GM03348 (cell line): ENCODE data around the gene NISCH.
A peak's percentile ranks its signal among the peaks of the same experiment; 100 is the strongest.

ENCODE experiments used
- DNase-seq: peaks from one replicate; pipeline ENCODE4 v3.0.0; 2012; ENCODE audit warnings: low spot score

The NISCH gene

GRCh38 chr3:52447512-52448355, 7.7 kb upstream of the NISCH start:
- DNase-seq: no peak

DNA sequence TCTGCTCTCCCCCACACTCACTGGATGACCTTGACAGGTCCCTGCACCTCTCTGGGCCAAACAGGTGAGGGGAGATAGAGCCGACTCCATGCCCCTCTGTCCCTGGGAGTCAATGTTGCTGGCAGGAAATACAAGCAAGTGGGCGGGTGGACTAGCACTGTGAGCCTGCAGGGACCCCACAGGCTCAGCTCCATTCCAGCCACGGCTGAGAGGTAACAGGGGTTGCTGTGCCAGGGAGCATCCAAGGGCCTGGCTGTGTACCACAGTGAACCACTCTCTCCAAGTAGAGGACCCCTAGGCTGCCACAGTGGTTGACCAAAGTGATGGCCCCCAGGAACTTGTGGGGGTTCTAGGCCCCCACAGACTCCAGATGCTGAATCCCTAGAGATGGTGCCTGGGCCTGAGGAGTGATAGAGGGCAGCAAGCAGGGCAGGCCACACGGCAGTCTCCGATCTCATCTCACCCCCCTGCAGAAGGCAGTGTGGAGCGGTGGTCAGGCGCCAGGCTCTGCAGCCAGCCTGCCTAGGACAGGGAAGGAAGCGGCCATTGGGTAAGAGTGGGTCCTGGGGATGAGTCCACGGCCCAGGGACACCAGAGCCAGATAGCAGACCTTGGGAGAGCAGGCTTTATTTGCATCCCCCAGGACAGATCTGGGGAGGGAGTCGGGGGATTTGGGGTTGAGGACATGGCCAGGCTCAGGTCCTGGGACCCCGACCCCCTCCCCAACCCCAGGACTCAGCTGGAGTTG, 4.7 kb upstream of the NISCH start:
- DNase-seq: no peak

GRCh38 chr3:52451237-52452083, 3.9 kb upstream of the NISCH start:
- DNase-seq: no peak

GRCh38 chr3:52452126-52452525, 3.3 kb upstream of the NISCH start:
- no peak for DNase-seq

DNA sequence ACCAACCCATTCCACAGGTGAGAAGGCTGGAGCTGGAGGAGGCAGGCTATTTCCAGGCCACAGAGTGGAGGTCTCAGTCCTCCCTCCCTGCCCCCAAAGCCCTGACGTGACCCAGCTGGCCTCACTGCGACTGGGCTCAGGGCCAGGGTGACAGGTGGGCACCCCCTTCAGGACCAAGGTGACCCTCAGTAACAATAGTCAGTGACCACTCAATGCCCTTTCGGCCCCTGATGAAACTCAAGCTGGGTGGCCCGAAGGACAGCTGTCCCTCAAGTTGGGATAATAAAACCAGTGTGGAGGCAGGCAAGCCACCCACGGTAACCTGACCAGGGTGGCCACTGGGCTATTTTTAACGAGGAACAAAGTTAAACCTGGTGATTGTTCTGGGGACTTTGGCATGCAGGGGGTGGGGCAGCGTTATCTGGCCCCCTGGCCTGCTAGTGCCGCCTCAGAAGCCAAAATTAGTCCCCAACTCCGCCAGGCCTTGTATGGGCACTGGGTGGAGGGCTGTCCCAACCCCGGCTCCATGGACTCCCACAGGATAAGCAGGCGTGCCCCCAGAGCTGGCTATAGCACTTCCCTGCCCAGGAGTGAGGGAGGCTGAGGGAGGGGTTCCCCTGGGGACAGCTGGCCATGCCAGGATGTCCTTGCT, 2.7 kb upstream of the NISCH start:
- DNase-seq: no peak

DNA sequence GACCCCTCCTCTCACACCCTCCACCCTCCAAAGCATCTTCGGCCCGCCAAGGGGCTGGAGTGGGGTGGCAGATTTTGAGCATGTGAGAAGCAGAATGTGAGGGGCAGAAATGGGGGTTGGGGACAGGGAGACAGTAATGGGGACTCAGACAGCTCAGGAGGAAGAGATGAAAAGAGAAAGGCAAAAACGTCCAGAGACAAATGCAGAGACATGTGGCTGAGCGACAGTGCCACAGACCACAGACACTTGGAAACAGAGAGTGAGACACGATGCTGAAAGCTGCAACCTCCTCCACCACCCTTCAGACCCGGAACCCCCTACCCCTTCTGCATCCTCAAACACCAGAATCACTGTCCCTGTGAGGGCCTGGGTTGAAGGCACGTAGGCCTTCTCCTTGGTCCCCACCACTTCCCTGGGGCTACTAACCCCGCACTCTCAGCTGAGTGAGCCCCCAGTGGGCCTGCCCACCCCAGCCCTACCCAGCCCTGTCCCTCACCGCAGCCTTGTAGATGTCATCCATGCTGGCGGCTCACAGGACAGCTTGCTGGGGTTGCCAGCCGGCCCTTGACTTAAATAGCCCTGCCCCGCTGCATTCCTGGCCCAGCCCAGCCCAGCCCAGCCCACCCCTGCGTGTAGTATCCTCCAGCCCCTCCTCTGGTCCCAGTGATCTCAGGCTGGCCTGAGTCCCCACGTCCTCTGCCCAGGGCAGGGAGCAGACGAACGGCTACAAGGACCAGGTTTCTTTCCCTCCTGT, 1.7 kb upstream of the NISCH start, which contains the start of gene TNNC1:
Gene TNNC1 (minus strand): TSS at position 546 of the 754 bp plus-strand sequence. CDS start 26 bp downstream, at position 520.
- no peak for DNase-seq

DNA sequence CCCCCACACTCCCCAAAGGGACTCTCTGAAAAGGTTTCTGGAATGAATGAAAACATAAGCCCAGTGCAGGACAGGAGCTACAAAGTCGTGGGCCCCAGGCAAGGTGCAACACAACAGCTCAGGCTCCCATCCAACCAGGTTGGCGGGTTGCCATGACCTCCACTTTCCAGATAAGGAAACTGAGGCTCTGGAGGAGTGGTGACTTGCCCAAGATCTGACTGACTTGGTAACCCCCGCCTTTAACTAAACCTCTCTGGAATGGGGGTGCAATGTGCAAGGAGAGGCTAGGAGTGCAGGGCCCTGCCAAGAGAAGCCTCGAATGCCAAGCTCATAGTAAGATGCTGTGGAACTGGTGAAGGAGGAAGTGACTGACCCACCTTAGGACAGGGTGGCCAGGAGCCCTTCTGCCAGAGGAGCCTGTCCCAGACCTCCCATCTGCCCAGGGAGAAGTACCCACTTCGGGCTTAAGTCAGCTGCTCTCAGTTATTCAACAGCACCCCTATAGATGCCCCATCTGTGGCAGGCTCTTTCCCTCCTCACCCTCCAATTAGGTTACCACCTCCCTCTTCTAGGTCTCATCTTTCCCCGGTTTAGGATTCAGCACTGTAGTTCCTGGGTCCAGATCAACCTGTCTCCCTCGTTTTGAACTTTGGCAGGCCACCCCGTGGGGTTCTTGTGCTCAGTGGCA, 1.0 kb upstream of the NISCH start:
- DNase-seq: no peak

- DNase-seq: no peak
Measured at GRCh38 chr3:52454938-52455282, 494 bp upstream of the NISCH start.

DNA sequence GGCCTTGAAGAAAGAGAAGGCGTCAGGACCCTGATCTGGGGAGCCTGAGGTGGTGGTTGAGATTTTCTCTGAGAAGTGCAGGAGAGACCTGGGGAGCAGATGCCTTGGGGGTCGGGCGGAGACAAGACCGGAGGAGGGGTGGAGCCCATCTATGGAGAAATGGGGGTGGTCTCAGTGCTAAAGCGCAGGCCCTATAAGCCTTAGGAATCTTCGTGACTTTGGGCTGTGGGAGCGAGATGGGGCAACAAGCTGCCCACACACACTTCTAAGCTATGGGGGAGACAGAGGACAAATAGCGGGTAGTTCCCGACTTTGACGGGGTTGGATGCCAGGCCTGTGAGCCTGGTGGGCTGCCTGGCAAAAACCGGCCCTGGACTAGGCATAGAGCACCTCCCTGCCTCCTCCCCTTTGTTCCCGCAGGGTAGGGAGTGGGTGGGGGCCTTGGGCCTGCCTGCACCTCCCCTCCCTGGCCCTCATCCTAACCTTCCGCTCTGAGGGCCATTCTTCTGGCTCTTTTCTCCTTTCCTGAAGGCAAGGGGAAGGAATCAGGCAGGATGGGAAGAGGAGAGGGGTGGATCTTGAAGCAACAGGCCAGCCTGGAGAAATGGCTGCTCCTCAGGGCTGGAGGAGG, 880 bp downstream of the NISCH start:
- peak; percentile 78 for DNase-seq

- no peak for DNase-seq
Measured at GRCh38 chr3:52456800-52457183, 1.4 kb downstream of the NISCH start.

DNA sequence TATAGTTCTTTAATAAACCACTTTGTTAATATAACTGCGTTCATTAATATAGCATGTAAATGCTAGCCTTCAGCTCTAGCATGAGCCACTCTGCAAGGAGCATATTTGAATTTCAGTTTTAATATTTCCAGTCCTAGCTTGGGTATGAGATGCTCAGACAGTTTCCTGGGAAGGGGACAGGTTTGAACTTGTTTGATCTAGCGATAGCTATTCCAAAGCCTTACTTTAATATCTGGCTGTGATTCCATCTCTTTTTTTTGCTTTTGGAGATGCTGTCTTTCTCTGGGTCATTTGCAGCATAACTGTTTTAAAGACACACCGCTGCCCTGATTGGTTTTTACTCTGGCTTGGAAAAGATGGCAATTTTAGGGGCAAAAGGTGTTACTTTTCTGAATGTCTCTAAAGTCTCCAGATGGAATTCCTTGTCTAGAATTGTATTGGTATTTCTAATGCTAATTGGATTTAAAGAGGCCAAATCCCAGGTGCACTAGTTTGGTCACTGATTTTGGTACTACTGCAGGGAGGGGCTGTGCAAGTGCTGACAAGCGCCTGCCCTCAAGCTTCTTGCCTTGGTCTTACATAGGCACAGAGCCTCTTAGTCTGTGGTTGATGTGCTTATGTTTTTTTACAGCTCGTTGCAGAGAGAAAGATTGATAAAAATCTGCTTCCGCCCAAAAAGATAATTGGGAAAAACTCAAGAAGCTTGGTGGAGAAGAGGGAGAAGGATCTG, 2.8 kb downstream of the NISCH start:
- no peak for DNase-seq

DNA sequence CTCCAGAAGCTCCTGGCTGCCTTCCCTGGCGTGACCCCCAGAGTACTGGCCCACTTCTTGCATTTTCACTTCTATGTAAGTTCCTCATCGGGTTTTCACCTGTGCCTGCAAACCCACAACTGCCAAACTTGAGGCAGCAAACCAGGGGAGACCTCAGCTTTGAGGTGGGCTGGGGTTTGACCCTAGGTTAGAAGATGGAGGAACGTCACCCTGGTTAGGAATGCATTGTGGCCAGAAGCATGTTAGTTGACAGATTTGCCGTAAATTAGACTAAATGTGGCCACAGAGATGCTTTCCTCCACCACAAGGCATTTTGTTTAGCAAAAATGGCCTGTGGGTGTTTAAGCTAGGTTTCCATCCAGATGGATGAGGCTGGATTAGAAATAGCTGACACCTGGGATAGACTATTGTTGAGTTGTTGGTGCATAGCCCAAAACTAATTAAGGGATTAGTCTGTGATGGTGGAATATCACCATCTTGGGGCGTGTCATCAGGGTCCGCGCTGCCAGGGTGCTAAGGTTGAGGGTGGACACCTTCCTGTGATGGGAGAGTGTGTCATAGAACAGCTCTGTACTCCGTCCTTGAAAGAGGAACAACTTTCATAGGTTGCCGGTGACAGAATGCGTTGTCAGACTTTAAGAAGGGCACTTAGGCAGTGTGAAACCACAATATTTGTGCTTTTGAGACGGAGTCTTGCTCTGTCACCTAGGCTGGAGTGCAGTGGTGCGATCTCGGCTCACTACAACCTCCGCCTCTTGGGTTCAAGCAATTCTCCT, 3.6 kb downstream of the NISCH start:
- no peak for DNase-seq

- DNase-seq: no peak
Measured at GRCh38 chr3:52461874-52462273, 6.5 kb downstream of the NISCH start.

- DNase-seq: no peak
Measured at GRCh38 chr3:52463416-52463815, 8.0 kb downstream of the NISCH start.

DNA sequence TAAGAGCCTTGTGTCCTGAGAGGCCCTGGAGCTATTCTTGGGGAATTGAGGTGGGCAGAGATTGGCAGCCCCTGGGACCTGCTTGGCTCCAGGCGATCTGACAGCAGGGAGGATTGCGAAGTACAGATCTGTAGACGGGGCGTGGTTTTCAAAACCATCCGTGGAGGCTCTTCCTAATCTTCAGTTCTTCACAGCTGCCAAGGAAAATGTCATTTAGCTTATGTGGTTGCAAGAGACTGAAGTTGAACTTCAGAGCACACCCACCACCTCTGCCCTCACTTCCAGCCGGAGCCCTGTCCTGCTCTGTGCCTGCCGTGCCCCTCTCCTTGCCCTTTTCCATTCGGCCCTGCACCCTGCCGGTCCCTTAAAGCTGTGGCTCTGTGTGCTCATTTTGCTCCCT, 12.9 kb downstream of the NISCH start:
- DNase-seq: peak; percentile 71

GRCh38 chr3:52469001-52469400, 13.6 kb downstream of the NISCH start:
- no peak for DNase-seq

GRCh38 chr3:52470920-52471319, 15.5 kb downstream of the NISCH start:
- no peak for DNase-seq

- DNase-seq: peak; percentile 81
Measured at GRCh38 chr3:52471371-52472238, 16.2 kb downstream of the NISCH start.
